ENCODE results near the gene NAV2. TPM values are rescaled to one million over a fixed set of nuclear protein-coding genes. Genes with fewer than 3 reads are reported as not detected.

The NAV2 gene
- total and polyA plus RNA-seq, 10 donors: 0.46 to 11.6 (median 4.1) TPM

GRCh38 chr11:20102397-20102796 lies 389.8 kb downstream of the NAV2 start:
- intact Hi-C loops (cut with DNase I; ENCODE audit: low total_unique reads): no loop called here
- 75 to 86% (median 81%) methylated on average over 5 of the region's 5 CpGs for WGBS, 5 donors
- H3K36me3 ChIP-seq: peaks cover 0 to 76% (median 0%) of the 10 kb centered on the region in 6 donors

GRCh38 chr11:20103281-20103680 lies 390.6 kb downstream of the NAV2 start:
- intact Hi-C loops (cut with DNase I; ENCODE audit: low total_unique reads): no loop called here
- Histone ChIP-seq H3K27ac (no peak overlapping the region), H3K4me3 (no peak overlapping the region), H3K27me3 (replicated peaks in 1 of 7) (no peaks in the 10 kb centered on the region), H3K4me1 (peaks cover 0 to 7% (median 0%) of the 10 kb centered on the region in 6 donors), H3K36me3 (peaks cover 0 to 76% (median 0%) of the 10 kb centered on the region in 6 donors), H3K9me3 (no peaks in the 10 kb centered on the region)
- TF ChIP-seq POLR2AphosphoS5 (IDR thresholded peaks at IDR 0.05) (no peak), CTCF (IDR thresholded peaks at IDR 0.05 in 8 of 11, conservative IDR thresholded peaks at IDR 0.05 in 3 of 11) (no peak), POLR2A (IDR thresholded peaks at IDR 0.05) (no peak)
- WGBS, 5 donors: 91 to 97% (median 95%) methylated on average over 7 of the region's 7 CpGs
- no peak for DNase-seq

More at GRCh38 chr11:20102397-20102796, 389.8 kb downstream of the NAV2 start:
- H3K27ac ChIP-seq: no peak overlapping the region
- peaks cover 0 to 7% (median 0%) of the 10 kb centered on the region in 6 donors for H3K4me1 ChIP-seq
- DNase-seq: no peak
- TF ChIP-seq POLR2A (IDR thresholded peaks at IDR 0.05): no peak
- TF ChIP-seq POLR2AphosphoS5 (IDR thresholded peaks at IDR 0.05): no peak
- TF ChIP-seq CTCF (IDR thresholded peaks at IDR 0.05 in 8 of 11, conservative IDR thresholded peaks at IDR 0.05 in 3 of 11): no peak
- H3K27me3 ChIP-seq (replicated peaks in 1 of 7): no peaks in the 10 kb centered on the region
- no peaks in the 10 kb centered on the region for H3K9me3 ChIP-seq
- H3K4me3 ChIP-seq: no peak overlapping the region

- TF ChIP-seq POLR2A (IDR thresholded peaks at IDR 0.05): no peak
- TF ChIP-seq CTCF (IDR thresholded peaks at IDR 0.05 in 8 of 11, conservative IDR thresholded peaks at IDR 0.05 in 3 of 11): no peak
- no peak for TF ChIP-seq POLR2AphosphoS5 (IDR thresholded peaks at IDR 0.05)
- H3K36me3 ChIP-seq: peaks cover 0 to 71% (median 0%) of the 10 kb centered on the region in 6 donors
- DNase-seq: no peak
- H3K27me3 ChIP-seq (replicated peaks in 1 of 7): no peaks in the 10 kb centered on the region
- no peaks in the 10 kb centered on the region for H3K9me3 ChIP-seq
- intact Hi-C loops (cut with DNase I; ENCODE audit: low total_unique reads): no loop called here
- H3K4me1 ChIP-seq: no peaks in the 10 kb centered on the region
- H3K27ac ChIP-seq: no peak overlapping the region
- no peak overlapping the region for H3K4me3 ChIP-seq
- WGBS, 5 donors: 83 to 91% (median 88%) methylated on average over 5 to 10 of the region's 10 CpGs
These were observed 392.8 kb downstream of the NAV2 start for GRCh38 chr11:20105427-20105826.

GRCh38 chr11:20109731-20110445 lies 397.3 kb downstream of the NAV2 start:
- no peak for DNase-seq
- no peaks in the 10 kb centered on the region for H3K27me3 ChIP-seq (replicated peaks in 1 of 7)
- no peak overlapping the region for H3K4me3 ChIP-seq
- peaks cover 0 to 15% (median 2%) of the 10 kb centered on the region in 6 donors for H3K4me1 ChIP-seq
- WGBS, 5 donors: 91 to 95% (median 95%) methylated on average over 7 to 9 of the region's 9 CpGs
- intact Hi-C loops (cut with DNase I; ENCODE audit: low total_unique reads): loop anchor here (5.0 kb wide), 1 partner anchor 158 kb away; no protein-coding TSS in a partner anchor
- H3K27ac ChIP-seq: no peak overlapping the region
- H3K36me3 ChIP-seq: peaks cover 0 to 37% (median 0%) of the 10 kb centered on the region in 6 donors
- TF ChIP-seq CTCF (IDR thresholded peaks at IDR 0.05 in 8 of 11, conservative IDR thresholded peaks at IDR 0.05 in 3 of 11) (no peak), POLR2AphosphoS5 (IDR thresholded peaks at IDR 0.05) (no peak), POLR2A (IDR thresholded peaks at IDR 0.05) (no peak)
- H3K9me3 ChIP-seq: no peaks in the 10 kb centered on the region
